Activated T-cell treated with anti-CD3 and anti-CD28 coated beads, Interleukin-2, amount 50 U/mL, for 4 hours (primary cell): ENCODE data around the gene OR10H2. TPM values are rescaled to one million over a fixed set of nuclear protein-coding genes. Genes with fewer than 3 reads are reported as not detected.
"Not testable (repeated sequence)": the region's sequence is repeated elsewhere in the genome, so short reads cannot be mapped to it uniquely, and the experiment has no call there.

Source experiments
- ATAC-seq, 2 donors: fragments of 200-7000 bp; cut with Tn5 transposase; one replicate each; pipeline ENCODE4 v1.10.0; 2021
- DNase-seq: peaks from one replicate; pipeline ENCODE4 v3.0.0-alpha.2; 2020
- H3K27me3 Mint-ChIP-seq: one replicate; pipeline ENCODE4 v1.8.0; 2021; ENCODE audit warnings: low read depth, mixed read lengths
- H3K36me3 Mint-ChIP-seq: one replicate; pipeline ENCODE4 v1.8.0; 2022; ENCODE audit warnings: mixed read lengths; ENCODE audit not compliant: insufficient read depth
- H3K4me1 Mint-ChIP-seq: one replicate; pipeline ENCODE4 v1.8.0; 2021; ENCODE audit warnings: low read depth, mixed read lengths
- H3K4me3 Mint-ChIP-seq: one replicate; pipeline ENCODE4 v1.8.0; 2021; ENCODE audit warnings: mild to moderate bottlenecking, moderate library complexity, mixed read lengths
- H3K9me3 Mint-ChIP-seq: one replicate; pipeline ENCODE4 v1.8.0; 2021; ENCODE audit warnings: mixed read lengths
- total RNA-seq, 3 donors: library from RNA; stranded (reverse); gene quantifications; one replicate each; pipeline ENCODE4 v1.2.1, GENCODE V29; 2021

OR10H2 gene
- total RNA-seq, 3 donors from 2014 or later = not detected

- DNase-seq (no peak), ATAC-seq (no peak)
- Mint-ChIP-seq H3K36me3 (no peaks in the 10 kb centered on the region), H3K4me3 (no peak overlapping the region), H3K4me1 (no peaks in the 10 kb centered on the region), H3K27me3 (peaks cover 28% of the 10 kb centered on the region), H3K9me3 (no peaks in the 10 kb centered on the region)
Measured at GRCh38 chr19:15730538-15730937, 2.7 kb downstream of the OR10H2 start.

GRCh38 chr19:15732388-15732787 is 4.6 kb downstream of the OR10H2 start:
- H3K36me3 Mint-ChIP-seq = no peaks in the 10 kb centered on the region
- peaks cover 11% of the 10 kb centered on the region for H3K27me3 Mint-ChIP-seq
- H3K4me3 Mint-ChIP-seq = no peak overlapping the region
- no peaks in the 10 kb centered on the region for H3K4me1 Mint-ChIP-seq
- ATAC-seq (no peak), DNase-seq (no peak)
- no peaks in the 10 kb centered on the region for H3K9me3 Mint-ChIP-seq

- no peaks in the 10 kb centered on the region for H3K36me3 Mint-ChIP-seq
- H3K4me3 Mint-ChIP-seq = no peak overlapping the region
- H3K4me1 Mint-ChIP-seq = no peaks in the 10 kb centered on the region
- DNase-seq (no peak), ATAC-seq (no peak)
- H3K9me3 Mint-ChIP-seq = no peaks in the 10 kb centered on the region
- no peaks in the 10 kb centered on the region for H3K27me3 Mint-ChIP-seq
Measured at GRCh38 chr19:15733895-15734294, 6.1 kb downstream of the OR10H2 start.

- peaks cover 13% of the 10 kb centered on the region for H3K9me3 Mint-ChIP-seq
- H3K27me3 Mint-ChIP-seq = peaks cover 8% of the 10 kb centered on the region
- H3K36me3 Mint-ChIP-seq = peaks cover 2% of the 10 kb centered on the region
- no peak for ATAC-seq
- no peak within 1 kb of the TSS for H3K4me3 Mint-ChIP-seq
- no peaks in the 10 kb centered on the region for H3K4me1 Mint-ChIP-seq
- DNase-seq = no peak
Measured at GRCh38 chr19:15737722-15738121, 9.9 kb downstream of the OR10H2 start, which contains the start of gene OR10H3. Gene OR10H3 (plus strand): TSS chr19:15737985. CDS start chr19:15741393, 3,408 bp downstream.

GRCh38 chr19:15740785-15741184 is 13.0 kb downstream of the OR10H2 start:
- H3K4me3 Mint-ChIP-seq = no peak overlapping the region
- peaks cover 24% of the 10 kb centered on the region for H3K27me3 Mint-ChIP-seq
- H3K9me3 Mint-ChIP-seq = peaks cover 13% of the 10 kb centered on the region
- ATAC-seq = no peak
- no peaks in the 10 kb centered on the region for H3K4me1 Mint-ChIP-seq
- DNase-seq = no peak
- H3K36me3 Mint-ChIP-seq = peaks cover 2% of the 10 kb centered on the region

GRCh38 chr19:15748239-15748638 is 20.4 kb downstream of the OR10H2 start:
- H3K36me3 Mint-ChIP-seq = no peaks in the 10 kb centered on the region
- H3K4me3 Mint-ChIP-seq = no peak overlapping the region
- H3K27me3 Mint-ChIP-seq = peaks cover 56% of the 10 kb centered on the region
- H3K9me3 Mint-ChIP-seq = no peaks in the 10 kb centered on the region
- no peak for DNase-seq
- ATAC-seq = no peak
- no peaks in the 10 kb centered on the region for H3K4me1 Mint-ChIP-seq

GRCh38 chr19:15758379-15758778 is 30.6 kb downstream of the OR10H2 start:
- DNase-seq (no peak), ATAC-seq (no peak)
- Mint-ChIP-seq H3K4me1 (no peaks in the 10 kb centered on the region), H3K4me3 (no peak overlapping the region), H3K36me3 (no peaks in the 10 kb centered on the region), H3K9me3 (peaks cover 9% of the 10 kb centered on the region), H3K27me3 (peaks cover 74% of the 10 kb centered on the region)

- DNase-seq (no peak), ATAC-seq (no peak)
- Mint-ChIP-seq H3K4me1 (no peaks in the 10 kb centered on the region), H3K27me3 (peaks cover 67% of the 10 kb centered on the region), H3K9me3 (peaks cover 9% of the 10 kb centered on the region), H3K4me3 (peak overlapping the region; percentile 27), H3K36me3 (no peaks in the 10 kb centered on the region)
Measured at GRCh38 chr19:15759962-15760565, 32.2 kb downstream of the OR10H2 start.

- Mint-ChIP-seq H3K9me3 (no peaks in the 10 kb centered on the region), H3K27me3 (peaks cover 37% of the 10 kb centered on the region), H3K4me1 (no peaks in the 10 kb centered on the region), H3K4me3 (no peak overlapping the region), H3K36me3 (no peaks in the 10 kb centered on the region)
- DNase-seq (no peak), ATAC-seq (no peak)
Measured at GRCh38 chr19:15769586-15769985, 41.8 kb downstream of the OR10H2 start.

GRCh38 chr19:15774159-15774558 is 46.3 kb downstream of the OR10H2 start:
- not testable (repeated sequence) for ATAC-seq, DNase-seq, H3K9me3 Mint-ChIP-seq, H3K36me3 Mint-ChIP-seq, H3K4me3 Mint-ChIP-seq, H3K4me1 Mint-ChIP-seq
- peaks cover 49% of the 10 kb centered on the region for H3K27me3 Mint-ChIP-seq

- H3K9me3 Mint-ChIP-seq = no peaks in the 10 kb centered on the region
- no peaks in the 10 kb centered on the region for H3K36me3 Mint-ChIP-seq
- no peak for ATAC-seq
- H3K4me1 Mint-ChIP-seq = no peaks in the 10 kb centered on the region
- DNase-seq = no peak
- H3K4me3 Mint-ChIP-seq = no peak overlapping the region
- H3K27me3 Mint-ChIP-seq = peaks cover 43% of the 10 kb centered on the region
Measured at GRCh38 chr19:15775249-15775648, 47.4 kb downstream of the OR10H2 start.

- Mint-ChIP-seq H3K4me1 (no peaks in the 10 kb centered on the region), H3K27me3 (peaks cover 36% of the 10 kb centered on the region), H3K9me3 (no peaks in the 10 kb centered on the region), H3K36me3 (no peaks in the 10 kb centered on the region), H3K4me3 (no peak overlapping the region)
- ATAC-seq (no peak), DNase-seq (no peak)
Measured at GRCh38 chr19:15776264-15776663, 48.4 kb downstream of the OR10H2 start.

- H3K4me1 Mint-ChIP-seq = no peaks in the 10 kb centered on the region
- ATAC-seq (no peak), DNase-seq (no peak)
Measured at GRCh38 chr19:15776991-15777970, 49.5 kb downstream of the OR10H2 start.

More at GRCh38 chr19:15776991-15777970, 49.5 kb downstream of the OR10H2 start:
- H3K9me3 Mint-ChIP-seq = no peaks in the 10 kb centered on the region
- no peak overlapping the region for H3K4me3 Mint-ChIP-seq
- peaks cover 27% of the 10 kb centered on the region for H3K27me3 Mint-ChIP-seq
- no peaks in the 10 kb centered on the region for H3K36me3 Mint-ChIP-seq
